ENCODE data around the gene RANGRF. TPM values are rescaled to one million over a fixed set of nuclear protein-coding genes. Genes with fewer than 3 reads are reported as not detected.

RANGRF gene
- polyA plus RNA-seq, 1 experiment: 26.4 TPM

- DNase-seq (ENCODE audit: low read depth, low spot score): no peak
- H3K4me3 ChIP-seq (ENCODE audit: low read depth, low read length): no peak overlapping the region
- no peaks in the 10 kb centered on the region for H3K9me3 ChIP-seq (ENCODE audit: control insufficient read depth, insufficient read depth, low read length)
- ChIA-PET POLR2A (no interaction called here), CTCF (interaction anchor here (0.7 kb wide), 1 partner anchor 45 kb away, joined by 3 read pairs; no protein-coding TSS in a partner anchor)
- no peak overlapping the region for H3K27ac ChIP-seq (ENCODE audit: low read depth, low read length)
- H3K27me3 ChIP-seq (ENCODE audit: control insufficient read depth, insufficient read depth, low read length): no peaks in the 10 kb centered on the region
- TF ChIP-seq, protein P1, sequence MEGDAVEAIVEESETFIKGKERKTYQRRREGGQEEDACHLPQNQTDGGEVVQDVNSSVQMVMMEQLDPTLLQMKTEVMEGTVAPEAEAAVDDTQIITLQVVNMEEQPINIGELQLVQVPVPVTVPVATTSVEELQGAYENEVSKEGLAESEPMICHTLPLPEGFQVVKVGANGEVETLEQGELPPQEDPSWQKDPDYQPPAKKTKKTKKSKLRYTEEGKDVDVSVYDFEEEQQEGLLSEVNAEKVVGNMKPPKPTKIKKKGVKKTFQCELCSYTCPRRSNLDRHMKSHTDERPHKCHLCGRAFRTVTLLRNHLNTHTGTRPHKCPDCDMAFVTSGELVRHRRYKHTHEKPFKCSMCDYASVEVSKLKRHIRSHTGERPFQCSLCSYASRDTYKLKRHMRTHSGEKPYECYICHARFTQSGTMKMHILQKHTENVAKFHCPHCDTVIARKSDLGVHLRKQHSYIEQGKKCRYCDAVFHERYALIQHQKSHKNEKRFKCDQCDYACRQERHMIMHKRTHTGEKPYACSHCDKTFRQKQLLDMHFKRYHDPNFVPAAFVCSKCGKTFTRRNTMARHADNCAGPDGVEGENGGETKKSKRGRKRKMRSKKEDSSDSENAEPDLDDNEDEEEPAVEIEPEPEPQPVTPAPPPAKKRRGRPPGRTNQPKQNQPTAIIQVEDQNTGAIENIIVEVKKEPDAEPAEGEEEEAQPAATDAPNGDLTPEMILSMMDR (IDR thresholded peaks at IDR 0.05; ENCODE audit: low read depth, low read length): no peak
Observed at GRCh38 chr17:8256291-8256690, 32.2 kb upstream of the RANGRF start.

DNA sequence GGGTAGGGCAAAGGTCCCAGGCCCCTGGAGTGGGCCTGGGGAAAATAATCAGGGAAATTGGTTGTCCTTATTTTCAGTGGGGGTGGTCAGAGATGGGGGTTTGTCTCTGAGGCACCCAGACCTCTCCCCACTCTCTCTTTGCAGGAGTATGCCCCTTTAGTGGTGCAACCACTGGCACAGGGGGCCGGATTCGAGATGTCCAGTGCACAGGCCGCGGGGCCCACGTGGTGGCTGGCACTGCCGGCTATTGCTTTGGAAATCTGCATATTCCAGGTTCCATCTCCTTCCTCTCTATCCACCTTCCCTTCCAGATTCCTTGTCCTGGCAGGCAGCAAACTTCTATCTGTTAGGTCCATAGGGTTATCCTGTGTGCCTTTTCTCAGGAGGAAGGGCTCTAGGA is 31.8 kb upstream of the RANGRF start:
- TF ChIP-seq, protein P1 (IDR thresholded peaks at IDR 0.05; ENCODE audit: low read depth, low read length): no peak
- POLR2A ChIA-PET: interaction anchor here (0.7 kb wide), 1 partner anchor 115 kb away, joined by 3 read pairs; no protein-coding TSS in a partner anchor
- CTCF ChIA-PET: no interaction called here
- H3K27ac ChIP-seq (ENCODE audit: low read depth, low read length): no peak overlapping the region
- H3K4me3 ChIP-seq (ENCODE audit: low read depth, low read length): no peak overlapping the region
- DNase-seq (ENCODE audit: low read depth, low spot score): no peak
- H3K9me3 ChIP-seq (ENCODE audit: control insufficient read depth, insufficient read depth, low read length): no peaks in the 10 kb centered on the region
- H3K27me3 ChIP-seq (ENCODE audit: control insufficient read depth, insufficient read depth, low read length): no peaks in the 10 kb centered on the region

DNA sequence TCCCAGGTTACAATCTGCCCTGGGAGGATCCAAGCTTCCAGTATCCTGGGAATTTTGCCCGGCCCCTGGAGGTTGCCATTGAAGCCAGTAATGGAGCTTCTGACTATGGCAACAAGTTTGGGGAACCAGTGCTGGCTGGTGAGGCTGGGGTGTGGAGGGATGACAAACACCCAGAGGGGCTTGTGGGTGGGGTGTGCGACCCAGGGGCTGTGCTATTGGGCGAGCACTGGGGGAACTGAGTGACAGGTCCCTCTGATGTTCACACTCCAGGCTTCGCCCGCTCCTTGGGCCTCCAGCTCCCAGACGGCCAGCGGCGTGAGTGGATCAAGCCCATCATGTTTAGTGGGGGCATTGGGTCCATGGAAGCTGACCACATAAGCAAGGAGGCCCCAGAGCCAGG is 30.7 kb upstream of the RANGRF start:
- Histone ChIP-seq H3K9me3 (ENCODE audit: control insufficient read depth, insufficient read depth, low read length) (no peaks in the 10 kb centered on the region), H3K4me3 (ENCODE audit: low read depth, low read length) (no peak overlapping the region), H3K27ac (ENCODE audit: low read depth, low read length) (no peak overlapping the region), H3K27me3 (ENCODE audit: control insufficient read depth, insufficient read depth, low read length) (no peaks in the 10 kb centered on the region)
- DNase-seq (ENCODE audit: low read depth, low spot score): no peak
- POLR2A ChIA-PET: no interaction called here
- CTCF ChIA-PET: no interaction called here
- TF ChIP-seq, protein P1 (IDR thresholded peaks at IDR 0.05; ENCODE audit: low read depth, low read length): no peak

DNA sequence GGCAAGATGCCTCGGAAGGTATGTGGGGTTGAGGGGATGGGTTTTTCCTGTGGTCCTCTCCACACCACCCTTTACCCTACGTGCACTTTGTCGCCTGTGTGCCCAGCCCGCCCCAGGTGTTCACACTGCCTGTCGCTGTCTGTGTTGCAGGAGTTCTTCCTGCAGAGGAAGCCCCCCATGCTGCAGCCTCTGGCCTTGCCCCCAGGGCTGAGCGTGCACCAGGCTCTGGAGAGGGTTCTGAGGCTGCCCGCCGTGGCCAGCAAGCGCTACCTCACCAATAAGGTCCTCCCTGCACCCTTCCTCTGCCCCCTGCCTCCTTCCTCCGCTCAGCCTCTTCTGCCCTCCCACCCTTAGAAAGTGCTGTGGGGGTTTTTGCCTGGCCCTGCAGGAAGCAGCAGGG is 24.1 kb upstream of the RANGRF start:
- no peak overlapping the region for H3K27ac ChIP-seq (ENCODE audit: low read depth, low read length)
- no peak for DNase-seq (ENCODE audit: low read depth, low spot score)
- H3K4me3 ChIP-seq (ENCODE audit: low read depth, low read length): no peak overlapping the region
- H3K27me3 ChIP-seq (ENCODE audit: control insufficient read depth, insufficient read depth, low read length): no peaks in the 10 kb centered on the region
- CTCF ChIA-PET: no interaction called here
- no peaks in the 10 kb centered on the region for H3K9me3 ChIP-seq (ENCODE audit: control insufficient read depth, insufficient read depth, low read length)
- TF ChIP-seq, protein P1 (IDR thresholded peaks at IDR 0.05; ENCODE audit: low read depth, low read length): no peak
- POLR2A ChIA-PET: interaction anchor here (1.4 kb wide), 1 partner anchor 19 kb away, joined by 3 read pairs; no protein-coding TSS in a partner anchor

GRCh38 chr17:8264836-8265542 is 23.5 kb upstream of the RANGRF start:
- ChIA-PET CTCF (no interaction called here), POLR2A (interaction anchor here (1.4 kb wide), 1 partner anchor 19 kb away, joined by 3 read pairs; no protein-coding TSS in a partner anchor)
- no peaks in the 10 kb centered on the region for H3K9me3 ChIP-seq (ENCODE audit: control insufficient read depth, insufficient read depth, low read length)

More at GRCh38 chr17:8264836-8265542, 23.5 kb upstream of the RANGRF start:
- Histone ChIP-seq H3K27ac (ENCODE audit: low read depth, low read length) (no peak overlapping the region), H3K4me3 (ENCODE audit: low read depth, low read length) (no peak overlapping the region), H3K27me3 (ENCODE audit: control insufficient read depth, insufficient read depth, low read length) (no peaks in the 10 kb centered on the region)
- TF ChIP-seq, protein P1 (IDR thresholded peaks at IDR 0.05; ENCODE audit: low read depth, low read length): no peak
- no peak for DNase-seq (ENCODE audit: low read depth, low spot score)

All from AG04450 (cell line).